ENCODE data around the gene SULT4A1. TPM values are rescaled to one million over a fixed set of nuclear protein-coding genes. Genes with fewer than 3 reads are reported as not detected.

Gene SULT4A1
- total and polyA plus RNA-seq, 2 donors (not counting 1 experiment from before 2014, with no cell fraction given), result not detected

- no peaks in the 10 kb centered on the region for H4K20me1 ChIP-seq (ENCODE audit: control insufficient read depth, insufficient read depth, low read length, poor library complexity, severe bottlenecking)
Observed at GRCh38 chr22:43827926-43828724, 34.2 kb downstream of the SULT4A1 start.

GRCh38 chr22:43827003-43827735 lies 35.1 kb downstream of the SULT4A1 start:
- ATAC-seq (ENCODE audit: low read depth), result no peak
- no peak overlapping the region for H3K27ac Mint-ChIP-seq
- 86% methylated on average over 7 of the region's 13 CpGs for WGBS (ENCODE audit: insufficient coverage)

More at GRCh38 chr22:43827926-43828724, 34.2 kb downstream of the SULT4A1 start:
- H3K9me3 Mint-ChIP-seq (ENCODE audit: insufficient read depth), result no peaks in the 10 kb centered on the region
- Histone ChIP-seq H3K79me2 (ENCODE audit: control insufficient read depth, insufficient read depth, low read length) (no peaks in the 10 kb centered on the region), H3K4me1 (ENCODE audit: control insufficient read depth in 2 of 2, insufficient read depth in 2 of 2, low read length in 2 of 2) (no peaks in the 10 kb centered on the region), H3K9me3 (ENCODE audit: control extremely low read depth in 1 of 3, control insufficient read depth in 2 of 3, insufficient read depth in 1 of 3, low read length in 2 of 3) (no peaks in the 10 kb centered on the region), H3K36me3 (replicated peaks in 1 of 2; ENCODE audit: control extremely low read depth in 1 of 2, control insufficient read depth in 1 of 2, extremely low read depth in 1 of 2, insufficient read depth in 2 of 2, low read length in 1 of 2) (no peaks in the 10 kb centered on the region), H3K27me3 (replicated peaks in 1 of 4; ENCODE audit: control extremely low read depth in 1 of 4, control insufficient read depth in 3 of 4, insufficient read depth in 4 of 4, low read length in 3 of 4) (no peaks in the 10 kb centered on the region), H3K27ac (ENCODE audit: low read length in 2 of 2) (no peak overlapping the region), H3K4me3 (ENCODE audit: control extremely low read depth in 1 of 5, extremely low read depth in 1 of 5, insufficient read depth in 1 of 5, low read depth in 2 of 5, low read length in 4 of 5) (no peak overlapping the region), H3K4me2 (replicated peaks; ENCODE audit: low read depth, low read length, poor library complexity, severe bottlenecking) (no peak overlapping the region), H2AFZ (ENCODE audit: insufficient read depth, low read depth, low read length, poor library complexity, severe bottlenecking) (no peak overlapping the region), H3K9ac (ENCODE audit: low read length) (no peak overlapping the region)
- CTCF ChIA-PET, result no interaction called here
- WGBS (ENCODE audit: insufficient coverage), result 86% methylated on average over 14 of the region's 16 CpGs
- peaks cover 12% of the 10 kb centered on the region for H3K27me3 Mint-ChIP-seq
- no peak for DNase-seq
- no peak overlapping the region for H3K4me3 Mint-ChIP-seq
- no peak for ATAC-seq (ENCODE audit: low read depth)
- no peak for TF ChIP-seq EZH2 (IDR thresholded peaks at IDR 0.05; ENCODE audit: borderline replicate concordance, insufficient read depth, low read depth, low read length, poor library complexity, severe bottlenecking)
- POLR2A ChIA-PET, result no interaction called here
- no peaks in the 10 kb centered on the region for H3K4me1 Mint-ChIP-seq
- no peak overlapping the region for H3K27ac Mint-ChIP-seq
- intact Hi-C loops (cut with micrococcal nuclease), result no loop called here

More at GRCh38 chr22:43827003-43827735, 35.1 kb downstream of the SULT4A1 start:
- TF ChIP-seq, protein P1, sequence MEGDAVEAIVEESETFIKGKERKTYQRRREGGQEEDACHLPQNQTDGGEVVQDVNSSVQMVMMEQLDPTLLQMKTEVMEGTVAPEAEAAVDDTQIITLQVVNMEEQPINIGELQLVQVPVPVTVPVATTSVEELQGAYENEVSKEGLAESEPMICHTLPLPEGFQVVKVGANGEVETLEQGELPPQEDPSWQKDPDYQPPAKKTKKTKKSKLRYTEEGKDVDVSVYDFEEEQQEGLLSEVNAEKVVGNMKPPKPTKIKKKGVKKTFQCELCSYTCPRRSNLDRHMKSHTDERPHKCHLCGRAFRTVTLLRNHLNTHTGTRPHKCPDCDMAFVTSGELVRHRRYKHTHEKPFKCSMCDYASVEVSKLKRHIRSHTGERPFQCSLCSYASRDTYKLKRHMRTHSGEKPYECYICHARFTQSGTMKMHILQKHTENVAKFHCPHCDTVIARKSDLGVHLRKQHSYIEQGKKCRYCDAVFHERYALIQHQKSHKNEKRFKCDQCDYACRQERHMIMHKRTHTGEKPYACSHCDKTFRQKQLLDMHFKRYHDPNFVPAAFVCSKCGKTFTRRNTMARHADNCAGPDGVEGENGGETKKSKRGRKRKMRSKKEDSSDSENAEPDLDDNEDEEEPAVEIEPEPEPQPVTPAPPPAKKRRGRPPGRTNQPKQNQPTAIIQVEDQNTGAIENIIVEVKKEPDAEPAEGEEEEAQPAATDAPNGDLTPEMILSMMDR (IDR thresholded peaks at IDR 0.05), result no peak
- TF ChIP-seq EZH2 (IDR thresholded peaks at IDR 0.05; ENCODE audit: borderline replicate concordance, insufficient read depth, low read depth, low read length, poor library complexity, severe bottlenecking), result no peak
- Histone ChIP-seq H3K9me3 (ENCODE audit: control extremely low read depth in 1 of 3, control insufficient read depth in 2 of 3, insufficient read depth in 1 of 3, low read length in 2 of 3) (no peaks in the 10 kb centered on the region), H3K79me2 (ENCODE audit: control insufficient read depth, insufficient read depth, low read length) (no peaks in the 10 kb centered on the region), H3K4me1 (ENCODE audit: control insufficient read depth in 2 of 2, insufficient read depth in 2 of 2, low read length in 2 of 2) (no peaks in the 10 kb centered on the region), H3K27ac (ENCODE audit: low read length in 2 of 2) (no peak overlapping the region), H3K4me3 (ENCODE audit: control extremely low read depth in 1 of 5, extremely low read depth in 1 of 5, insufficient read depth in 1 of 5, low read depth in 2 of 5, low read length in 4 of 5) (no peak overlapping the region), H3K36me3 (replicated peaks in 1 of 2; ENCODE audit: control extremely low read depth in 1 of 2, control insufficient read depth in 1 of 2, extremely low read depth in 1 of 2, insufficient read depth in 2 of 2, low read length in 1 of 2) (no peaks in the 10 kb centered on the region), H3K9ac (ENCODE audit: low read length) (no peak overlapping the region), H2AFZ (ENCODE audit: insufficient read depth, low read depth, low read length, poor library complexity, severe bottlenecking) (no peak overlapping the region), H4K20me1 (ENCODE audit: control insufficient read depth, insufficient read depth, low read length, poor library complexity, severe bottlenecking) (no peaks in the 10 kb centered on the region), H3K27me3 (replicated peaks in 1 of 4; ENCODE audit: control extremely low read depth in 1 of 4, control insufficient read depth in 3 of 4, insufficient read depth in 4 of 4, low read length in 3 of 4) (peaks cover 0 to 2% (median 0%) of the 10 kb centered on the region in 4 experiments), H3K4me2 (replicated peaks; ENCODE audit: low read depth, low read length, poor library complexity, severe bottlenecking) (no peak overlapping the region)
- intact Hi-C loops (cut with micrococcal nuclease), result no loop called here
- no peaks in the 10 kb centered on the region for H3K4me1 Mint-ChIP-seq
- CTCF ChIA-PET, result no interaction called here
- H3K4me3 Mint-ChIP-seq, result no peak overlapping the region
- peaks cover 15% of the 10 kb centered on the region for H3K27me3 Mint-ChIP-seq
- POLR2A ChIA-PET, result no interaction called here
- DNase-seq, result no peak
- no peaks in the 10 kb centered on the region for H3K9me3 Mint-ChIP-seq (ENCODE audit: insufficient read depth)

All from B cell (primary cell).